Activated CD4-positive, alpha-beta T cell treated with anti-CD3 and anti-CD28 coated beads, Interleukin-10, Interleukin-2, amounts not matched to agents 100 ng/mL and 50 ng/mL, durations not matched to agents 16 hours and 8 hours (primary cell): Measurements from ENCODE around the gene CFAP20.
"Not testable (repeated sequence)": the region's sequence is repeated elsewhere in the genome, so short reads cannot be mapped to it uniquely, and the experiment has no call there.

Experiments used
- DNase-seq: peaks from one replicate; pipeline ENCODE4 v3.0.0-alpha.2; 2020

The CFAP20 gene

GRCh38 chr16:58095575-58095960 lies 33.6 kb downstream of the CFAP20 start:
- DNase-seq, result not testable (repeated sequence)

- no peak for DNase-seq
Measured at GRCh38 chr16:58094791-58095574, 34.2 kb downstream of the CFAP20 start.

GRCh38 chr16:58094026-58094425 lies 35.2 kb downstream of the CFAP20 start:
- no peak for DNase-seq

- not testable (repeated sequence) for DNase-seq
Measured at GRCh38 chr16:58090396-58090795, 38.8 kb downstream of the CFAP20 start.

- no peak for DNase-seq
Measured at GRCh38 chr16:58088091-58088490, 41.1 kb downstream of the CFAP20 start.

- no peak for DNase-seq
Measured at GRCh38 chr16:58087209-58087913, 41.8 kb downstream of the CFAP20 start.

GRCh38 chr16:58086381-58087208 lies 42.6 kb downstream of the CFAP20 start:
- no peak for DNase-seq

GRCh38 chr16:58085584-58086251 lies 43.5 kb downstream of the CFAP20 start:
- DNase-seq, result no peak

- DNase-seq, result no peak
Measured at GRCh38 chr16:58085171-58085570, 44.0 kb downstream of the CFAP20 start.

- DNase-seq, result no peak
Measured at GRCh38 chr16:58084635-58085034, 44.5 kb downstream of the CFAP20 start.

- no peak for DNase-seq
Measured at GRCh38 chr16:58082381-58082780, 46.8 kb downstream of the CFAP20 start.

GRCh38 chr16:58080657-58081056 lies 48.5 kb downstream of the CFAP20 start:
- DNase-seq, result not testable (repeated sequence)

- no peak for DNase-seq
Measured at GRCh38 chr16:58077796-58078195, 51.4 kb downstream of the CFAP20 start.

GRCh38 chr16:58076514-58076913 lies 52.7 kb downstream of the CFAP20 start:
- no peak for DNase-seq

GRCh38 chr16:58074657-58075056 lies 54.5 kb downstream of the CFAP20 start:
- DNase-seq, result no peak

GRCh38 chr16:58073086-58073485 lies 56.1 kb downstream of the CFAP20 start:
- DNase-seq, result not testable (repeated sequence)

- not testable (repeated sequence) for DNase-seq
Measured at GRCh38 chr16:58072134-58072533, 57.0 kb downstream of the CFAP20 start.

- DNase-seq, result no peak
Measured at GRCh38 chr16:58070585-58070984, 58.6 kb downstream of the CFAP20 start.
